HepG2 (cell line): ENCODE data around the gene CDC25C. TPM values are rescaled to one million over a fixed set of nuclear protein-coding genes. Genes with fewer than 3 reads are reported as not detected.
A peak's percentile ranks its signal among the peaks of the same experiment; 100 is the strongest.

Source experiments
- FOXA3 ChIP-seq: IDR thresholded peaks from 2 replicates; pipeline ENCODE4 v1.6.1; 2016; ENCODE audit warnings: missing genetic modification reagents, missing compliant biosample characterization
- FOXO4 ChIP-seq: sonication (generic); formaldehyde crosslinking; conservative IDR thresholded peaks from 2 replicates; pipeline ENCODE4 v1.8.1; 2023; ENCODE audit warnings: missing genetic modification reagents
- HOXD1 ChIP-seq: sonication (generic); formaldehyde crosslinking; IDR thresholded peaks from 2 replicates; pipeline ENCODE4 v1.5.0; 2020; ENCODE audit warnings: missing genetic modification reagents
- NFE2L1 ChIP-seq: sonication (generic); formaldehyde crosslinking; IDR thresholded peaks from 2 replicates; pipeline ENCODE4 v1.4.0; 2020; ENCODE audit warnings: missing genetic modification reagents, mild to moderate bottlenecking, borderline replicate concordance
- NKX3-1 ChIP-seq: sonication (generic); formaldehyde crosslinking; IDR thresholded peaks from 2 replicates; pipeline ENCODE4 v1.5.0; 2020; ENCODE audit warnings: missing genetic modification reagents
- SMARCE1 ChIP-seq: fragments of 450-650 bp; IDR thresholded peaks from 2 replicates; pipeline ENCODE4 v1.6.1; 2017; ENCODE audit warnings: borderline replicate concordance
- SP140L ChIP-seq: sonication (generic); formaldehyde crosslinking; IDR thresholded peaks from 2 replicates; pipeline ENCODE4 v1.4.0; 2020; ENCODE audit warnings: missing genetic modification reagents, borderline replicate concordance
- SRSF1 ChIP-seq: fragments of 200-400 bp; formaldehyde crosslinking; optimal IDR thresholded peaks from 2 replicates; pipeline ENCODE3; 2017; ENCODE audit warnings: mild to moderate bottlenecking, low read depth, low read length, moderate library complexity
- TAF1 ChIP-seq: sonication (generic); formaldehyde crosslinking; IDR thresholded peaks from 2 replicates; pipeline ENCODE4 v1.4.0; 2020; ENCODE audit warnings: missing genetic modification reagents
- TBL1XR1 ChIP-seq: fragments of 150-350 bp; IDR thresholded peaks from 2 replicates; pipeline ENCODE4 v1.6.1; 2014; ENCODE audit warnings: borderline replicate concordance, low read length; ENCODE audit not compliant: partially characterized antibody
- ZNF460 ChIP-seq: sonication (generic); formaldehyde crosslinking; IDR thresholded peaks from 2 replicates; pipeline ENCODE4 v1.5.1; 2020; ENCODE audit warnings: missing genetic modification reagents, mild to moderate bottlenecking, borderline replicate concordance
- polyA plus RNA-seq, 8 experiments: library from polyadenylated mRNA; depleted of rRNA in 3 of 8; stranded (reverse) in 7 of 8; unstranded in 1 of 8; fragments of >200 nt; fragmentation: Illumina TruSeq in 4 of 8; extraction: Trizol in 4 of 8; gene quantifications; 2 replicates each; pipeline versions ENCODE4 v1.2.1 to v1.2.3, GENCODE V29; 2011 to 2016; ENCODE audit warnings: low read depth in 4 of 8, missing spikeins in 1 of 8, mixed read lengths in 1 of 8; ENCODE audit not compliant: insufficient read depth in 1 of 8
- total RNA-seq, 5 experiments: library from RNA; depleted of rRNA; stranded (reverse); fragments of >200 nt; fragmentation: Illumina TruSeq; extraction: Trizol; gene quantifications; 2 replicates each; pipeline ENCODE4 v1.2.3, GENCODE V29; 2016; ENCODE audit warnings: low read depth in 1 of 5
- TF ChIP-seq, protein P1 (sequence below): IDR thresholded peaks from 2 replicates; pipeline ENCODE4 v1.4.0; 2020; ENCODE audit warnings: mild to moderate bottlenecking, missing genetic modification reagents
- TF ChIP-seq, protein P2 (sequence below): sonication (generic); formaldehyde crosslinking; conservative IDR thresholded peaks from 2 replicates; pipeline ENCODE4 v1.4.0; 2020; ENCODE audit warnings: mild to moderate bottlenecking, missing genetic modification reagents, moderate library complexity
- TF ChIP-seq, protein P3 (sequence below): sonication (generic); formaldehyde crosslinking; IDR thresholded peaks from 2 replicates; pipeline ENCODE4 v1.9.0; 2021; ENCODE audit warnings: missing genetic modification reagents, borderline replicate concordance
- TF ChIP-seq, protein P4 (sequence below): sonication (generic); formaldehyde crosslinking; conservative IDR thresholded peaks from 2 replicates; pipeline ENCODE4 v1.4.0; 2020; ENCODE audit warnings: missing genetic modification reagents

CDC25C gene
- total and polyA plus RNA-seq, 2 of the 13 experiments (the other 11 are each of a cell fraction or from before 2014, with no cell fraction given), result 17.7 to 27.6 TPM

DNA sequence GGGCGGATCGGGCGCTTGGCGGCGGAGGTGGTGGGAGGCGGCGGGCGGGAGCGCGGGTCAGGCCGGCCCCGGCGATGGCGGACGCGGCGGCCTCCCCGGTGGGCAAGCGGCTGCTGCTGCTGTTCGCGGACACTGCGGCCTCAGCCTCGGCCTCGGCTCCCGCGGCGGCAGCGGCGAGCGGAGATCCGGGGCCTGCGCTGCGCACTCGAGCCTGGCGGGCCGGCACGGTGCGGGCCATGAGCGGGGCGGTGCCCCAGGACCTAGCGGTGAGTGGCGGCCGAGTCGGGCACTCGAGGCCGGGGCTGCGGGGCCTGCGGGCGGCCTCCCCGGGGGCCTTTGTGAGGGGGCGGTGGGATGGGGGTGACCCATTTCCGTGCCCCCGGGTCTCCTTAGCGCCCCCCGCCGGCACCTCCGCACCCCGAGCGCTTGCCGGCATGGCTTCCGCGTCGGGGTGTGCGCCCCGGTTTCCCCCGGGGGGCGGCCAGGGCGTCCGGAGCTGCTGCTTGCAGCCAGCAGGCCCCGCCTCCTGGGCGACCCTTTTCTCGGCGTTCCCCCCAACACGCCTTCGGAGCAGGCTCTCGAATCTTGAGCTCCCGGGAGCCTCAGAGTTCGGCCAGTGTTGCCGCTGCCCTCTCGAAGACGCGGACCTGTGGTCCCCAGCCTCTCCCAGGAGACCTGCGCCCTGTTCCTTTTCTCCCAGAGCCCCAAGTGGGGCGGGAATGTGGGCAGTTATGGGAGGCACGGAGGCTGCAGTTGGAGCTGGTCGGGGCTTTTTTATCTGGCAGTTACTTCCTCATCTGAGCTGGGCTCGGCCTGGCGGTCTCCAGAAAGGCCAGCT, 21.3 kb upstream of the CDC25C start (continued):
- TF ChIP-seq, protein P1, sequence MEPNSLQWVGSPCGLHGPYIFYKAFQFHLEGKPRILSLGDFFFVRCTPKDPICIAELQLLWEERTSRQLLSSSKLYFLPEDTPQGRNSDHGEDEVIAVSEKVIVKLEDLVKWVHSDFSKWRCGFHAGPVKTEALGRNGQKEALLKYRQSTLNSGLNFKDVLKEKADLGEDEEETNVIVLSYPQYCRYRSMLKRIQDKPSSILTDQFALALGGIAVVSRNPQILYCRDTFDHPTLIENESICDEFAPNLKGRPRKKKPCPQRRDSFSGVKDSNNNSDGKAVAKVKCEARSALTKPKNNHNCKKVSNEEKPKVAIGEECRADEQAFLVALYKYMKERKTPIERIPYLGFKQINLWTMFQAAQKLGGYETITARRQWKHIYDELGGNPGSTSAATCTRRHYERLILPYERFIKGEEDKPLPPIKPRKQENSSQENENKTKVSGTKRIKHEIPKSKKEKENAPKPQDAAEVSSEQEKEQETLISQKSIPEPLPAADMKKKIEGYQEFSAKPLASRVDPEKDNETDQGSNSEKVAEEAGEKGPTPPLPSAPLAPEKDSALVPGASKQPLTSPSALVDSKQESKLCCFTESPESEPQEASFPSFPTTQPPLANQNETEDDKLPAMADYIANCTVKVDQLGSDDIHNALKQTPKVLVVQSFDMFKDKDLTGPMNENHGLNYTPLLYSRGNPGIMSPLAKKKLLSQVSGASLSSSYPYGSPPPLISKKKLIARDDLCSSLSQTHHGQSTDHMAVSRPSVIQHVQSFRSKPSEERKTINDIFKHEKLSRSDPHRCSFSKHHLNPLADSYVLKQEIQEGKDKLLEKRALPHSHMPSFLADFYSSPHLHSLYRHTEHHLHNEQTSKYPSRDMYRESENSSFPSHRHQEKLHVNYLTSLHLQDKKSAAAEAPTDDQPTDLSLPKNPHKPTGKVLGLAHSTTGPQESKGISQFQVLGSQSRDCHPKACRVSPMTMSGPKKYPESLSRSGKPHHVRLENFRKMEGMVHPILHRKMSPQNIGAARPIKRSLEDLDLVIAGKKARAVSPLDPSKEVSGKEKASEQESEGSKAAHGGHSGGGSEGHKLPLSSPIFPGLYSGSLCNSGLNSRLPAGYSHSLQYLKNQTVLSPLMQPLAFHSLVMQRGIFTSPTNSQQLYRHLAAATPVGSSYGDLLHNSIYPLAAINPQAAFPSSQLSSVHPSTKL, result 0 out of 2 replicates have a peak, but pooled peaks have one; percentile 9
- peak; percentile 27 for TF ChIP-seq SRSF1
- no peak for TF ChIP-seq NKX3-1 (CRISPR knock-in tag)
- no peak for TF ChIP-seq NFE2L1 (CRISPR knock-in tag)
- TF ChIP-seq FOXO4 (CRISPR knock-in tag), result no peak
- no peak for TF ChIP-seq TBL1XR1
- TF ChIP-seq, protein P2, sequence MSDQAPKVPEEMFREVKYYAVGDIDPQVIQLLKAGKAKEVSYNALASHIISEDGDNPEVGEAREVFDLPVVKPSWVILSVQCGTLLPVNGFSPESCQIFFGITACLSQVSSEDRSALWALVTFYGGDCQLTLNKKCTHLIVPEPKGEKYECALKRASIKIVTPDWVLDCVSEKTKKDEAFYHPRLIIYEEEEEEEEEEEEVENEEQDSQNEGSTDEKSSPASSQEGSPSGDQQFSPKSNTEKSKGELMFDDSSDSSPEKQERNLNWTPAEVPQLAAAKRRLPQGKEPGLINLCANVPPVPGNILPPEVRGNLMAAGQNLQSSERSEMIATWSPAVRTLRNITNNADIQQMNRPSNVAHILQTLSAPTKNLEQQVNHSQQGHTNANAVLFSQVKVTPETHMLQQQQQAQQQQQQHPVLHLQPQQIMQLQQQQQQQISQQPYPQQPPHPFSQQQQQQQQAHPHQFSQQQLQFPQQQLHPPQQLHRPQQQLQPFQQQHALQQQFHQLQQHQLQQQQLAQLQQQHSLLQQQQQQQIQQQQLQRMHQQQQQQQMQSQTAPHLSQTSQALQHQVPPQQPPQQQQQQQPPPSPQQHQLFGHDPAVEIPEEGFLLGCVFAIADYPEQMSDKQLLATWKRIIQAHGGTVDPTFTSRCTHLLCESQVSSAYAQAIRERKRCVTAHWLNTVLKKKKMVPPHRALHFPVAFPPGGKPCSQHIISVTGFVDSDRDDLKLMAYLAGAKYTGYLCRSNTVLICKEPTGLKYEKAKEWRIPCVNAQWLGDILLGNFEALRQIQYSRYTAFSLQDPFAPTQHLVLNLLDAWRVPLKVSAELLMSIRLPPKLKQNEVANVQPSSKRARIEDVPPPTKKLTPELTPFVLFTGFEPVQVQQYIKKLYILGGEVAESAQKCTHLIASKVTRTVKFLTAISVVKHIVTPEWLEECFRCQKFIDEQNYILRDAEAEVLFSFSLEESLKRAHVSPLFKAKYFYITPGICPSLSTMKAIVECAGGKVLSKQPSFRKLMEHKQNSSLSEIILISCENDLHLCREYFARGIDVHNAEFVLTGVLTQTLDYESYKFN, result no peak
- no peak for TF ChIP-seq ZNF460 (CRISPR knock-in tag)
- TF ChIP-seq, protein P3, sequence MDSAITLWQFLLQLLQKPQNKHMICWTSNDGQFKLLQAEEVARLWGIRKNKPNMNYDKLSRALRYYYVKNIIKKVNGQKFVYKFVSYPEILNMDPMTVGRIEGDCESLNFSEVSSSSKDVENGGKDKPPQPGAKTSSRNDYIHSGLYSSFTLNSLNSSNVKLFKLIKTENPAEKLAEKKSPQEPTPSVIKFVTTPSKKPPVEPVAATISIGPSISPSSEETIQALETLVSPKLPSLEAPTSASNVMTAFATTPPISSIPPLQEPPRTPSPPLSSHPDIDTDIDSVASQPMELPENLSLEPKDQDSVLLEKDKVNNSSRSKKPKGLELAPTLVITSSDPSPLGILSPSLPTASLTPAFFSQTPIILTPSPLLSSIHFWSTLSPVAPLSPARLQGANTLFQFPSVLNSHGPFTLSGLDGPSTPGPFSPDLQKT (CRISPR knock-in tag), result no peak
- no peak for TF ChIP-seq SP140L
- TF ChIP-seq SMARCE1, result no peak
- TF ChIP-seq FOXA3 (CRISPR knock-in tag), result no peak
- TF ChIP-seq HOXD1, result no peak
- TF ChIP-seq, protein P4, sequence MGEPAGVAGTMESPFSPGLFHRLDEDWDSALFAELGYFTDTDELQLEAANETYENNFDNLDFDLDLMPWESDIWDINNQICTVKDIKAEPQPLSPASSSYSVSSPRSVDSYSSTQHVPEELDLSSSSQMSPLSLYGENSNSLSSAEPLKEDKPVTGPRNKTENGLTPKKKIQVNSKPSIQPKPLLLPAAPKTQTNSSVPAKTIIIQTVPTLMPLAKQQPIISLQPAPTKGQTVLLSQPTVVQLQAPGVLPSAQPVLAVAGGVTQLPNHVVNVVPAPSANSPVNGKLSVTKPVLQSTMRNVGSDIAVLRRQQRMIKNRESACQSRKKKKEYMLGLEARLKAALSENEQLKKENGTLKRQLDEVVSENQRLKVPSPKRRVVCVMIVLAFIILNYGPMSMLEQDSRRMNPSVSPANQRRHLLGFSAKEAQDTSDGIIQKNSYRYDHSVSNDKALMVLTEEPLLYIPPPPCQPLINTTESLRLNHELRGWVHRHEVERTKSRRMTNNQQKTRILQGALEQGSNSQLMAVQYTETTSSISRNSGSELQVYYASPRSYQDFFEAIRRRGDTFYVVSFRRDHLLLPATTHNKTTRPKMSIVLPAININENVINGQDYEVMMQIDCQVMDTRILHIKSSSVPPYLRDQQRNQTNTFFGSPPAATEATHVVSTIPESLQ (CRISPR knock-in tag), result no peak; the same call in 1 of the 2 replicates
- TF ChIP-seq TAF1 (CRISPR knock-in tag), result no peak; the same call in 1 of the 2 replicates
